Lower leg skin (tissue), 3 donors: ENCODE results near the gene NEUROD4.

Source experiments
- CTCF ChIP-seq, 3 donors: fragments of 450-650 bp; IDR thresholded peaks; one replicate each; pipeline ENCODE4 v1.5.1; 2016; ENCODE audit warnings: antibody characterized with exemption in 3 of 3, mild to moderate bottlenecking in 3 of 3, moderate library complexity in 2 of 3
- POLR2A ChIP-seq, 2 donors: fragments of 450-650 bp; IDR thresholded peaks; one replicate each; pipeline ENCODE4 v1.6.1; 2016 to 2017; ENCODE audit warnings: antibody characterized with exemption in 2 of 2, mild to moderate bottlenecking in 1 of 2, moderate library complexity in 1 of 2

- TF ChIP-seq CTCF (IDR thresholded peaks at IDR 0.05) (no peak), POLR2A (IDR thresholded peaks at IDR 0.05) (no peak)
These were observed 53.6 kb downstream of the NEUROD4 start for GRCh38 chr12:55073043-55074022.
